GM19395 (cell line): ENCODE measurements around the gene DNAJB2.

Source experiments
- ATAC-seq: cut with Tn5 transposase; IDR thresholded peaks from one replicate; pipeline ENCODE4 v1.9.1; 2021; ENCODE audit warnings: mild to moderate bottlenecking, moderate library complexity; ENCODE audit not compliant: unreplicated experiment

The DNAJB2 gene

GRCh38 chr2:219279151-219279915 lies at the start of gene DNAJB2:
DNAJB2 (plus strand) TSS chr2:219279366; CDS start chr2:219279834, 468 bp downstream.
- ATAC-seq = peak; percentile 83

DNA sequence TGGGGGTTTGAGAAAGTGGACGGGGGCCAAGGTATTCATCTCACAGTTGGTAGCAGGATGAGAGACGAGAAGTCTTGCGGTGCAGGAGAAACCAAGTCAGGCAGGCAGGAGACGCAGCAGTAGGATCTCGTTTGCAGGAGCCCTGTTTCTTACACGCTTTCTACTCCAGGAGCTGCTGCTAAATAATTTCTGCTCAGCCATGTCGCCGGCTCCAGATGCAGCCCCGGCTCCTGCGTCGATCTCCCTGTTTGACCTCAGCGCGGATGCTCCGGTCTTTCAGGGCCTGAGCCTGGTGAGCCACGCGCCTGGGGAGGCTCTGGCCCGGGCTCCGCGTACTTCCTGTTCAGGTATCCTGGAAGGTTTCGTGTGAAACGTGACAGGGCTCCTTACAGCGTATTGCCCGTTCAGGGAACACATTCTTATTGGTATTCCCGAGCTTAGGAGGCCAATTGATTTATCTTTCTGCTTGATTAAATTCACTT lies 49.1 kb upstream of the DNAJB2 start:
- peak; percentile 19 for ATAC-seq

DNA sequence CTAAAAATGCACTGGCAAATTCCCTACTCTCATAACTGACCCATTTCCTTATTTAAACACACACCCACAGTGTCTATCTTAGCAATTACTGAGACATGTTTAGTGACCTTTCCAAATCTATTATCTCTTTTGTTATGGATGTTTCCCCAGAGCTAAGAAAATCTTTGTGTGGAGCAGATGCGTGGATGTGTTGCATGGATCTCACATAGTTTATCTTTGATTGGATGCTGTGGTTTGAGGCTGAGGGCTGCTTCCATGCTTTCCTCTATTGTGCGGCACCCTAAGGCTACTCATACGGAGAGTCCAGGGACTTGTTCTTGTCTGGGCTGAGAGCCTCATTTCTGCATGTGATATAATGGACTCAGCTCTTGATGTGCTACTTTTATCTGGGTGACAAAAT lies 44.8 kb upstream of the DNAJB2 start:
- ATAC-seq = no peak

GRCh38 chr2:219243291-219243761 lies 35.8 kb upstream of the DNAJB2 start:
- ATAC-seq = no peak

- no peak for ATAC-seq
These were observed 34.4 kb upstream of the DNAJB2 start for GRCh38 chr2:219244789-219245147.

GRCh38 chr2:219245148-219245898 lies 33.8 kb upstream of the DNAJB2 start, which contains the start of the genes GLB1L and STK16:
GLB1L (minus strand) TSS chr2:219245444; CDS start chr2:219243573, 1,871 bp downstream.
STK16 (plus strand) TSS chr2:219245479; CDS start chr2:219246000, 521 bp downstream.
- peak; percentile 69 for ATAC-seq

DNA sequence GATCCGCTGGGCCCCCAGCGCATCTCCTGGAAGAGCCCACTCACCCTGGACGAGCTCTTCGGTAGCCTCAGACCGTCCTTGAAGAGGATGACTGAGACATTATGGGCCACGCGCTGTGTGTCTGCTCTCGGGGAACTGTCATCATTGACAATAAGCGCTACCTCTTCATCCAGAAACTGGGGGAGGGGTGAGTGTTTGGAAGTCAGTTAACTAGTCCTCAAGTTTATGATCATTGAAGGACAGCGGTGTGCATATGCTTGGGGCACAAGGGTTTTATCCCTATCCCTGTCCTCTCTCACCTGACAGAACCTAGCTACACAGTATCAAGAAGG lies 33.3 kb upstream of the DNAJB2 start:
- no peak for ATAC-seq

GRCh38 chr2:219246559-219246958 lies 32.6 kb upstream of the DNAJB2 start:
- ATAC-seq = no peak

DNA sequence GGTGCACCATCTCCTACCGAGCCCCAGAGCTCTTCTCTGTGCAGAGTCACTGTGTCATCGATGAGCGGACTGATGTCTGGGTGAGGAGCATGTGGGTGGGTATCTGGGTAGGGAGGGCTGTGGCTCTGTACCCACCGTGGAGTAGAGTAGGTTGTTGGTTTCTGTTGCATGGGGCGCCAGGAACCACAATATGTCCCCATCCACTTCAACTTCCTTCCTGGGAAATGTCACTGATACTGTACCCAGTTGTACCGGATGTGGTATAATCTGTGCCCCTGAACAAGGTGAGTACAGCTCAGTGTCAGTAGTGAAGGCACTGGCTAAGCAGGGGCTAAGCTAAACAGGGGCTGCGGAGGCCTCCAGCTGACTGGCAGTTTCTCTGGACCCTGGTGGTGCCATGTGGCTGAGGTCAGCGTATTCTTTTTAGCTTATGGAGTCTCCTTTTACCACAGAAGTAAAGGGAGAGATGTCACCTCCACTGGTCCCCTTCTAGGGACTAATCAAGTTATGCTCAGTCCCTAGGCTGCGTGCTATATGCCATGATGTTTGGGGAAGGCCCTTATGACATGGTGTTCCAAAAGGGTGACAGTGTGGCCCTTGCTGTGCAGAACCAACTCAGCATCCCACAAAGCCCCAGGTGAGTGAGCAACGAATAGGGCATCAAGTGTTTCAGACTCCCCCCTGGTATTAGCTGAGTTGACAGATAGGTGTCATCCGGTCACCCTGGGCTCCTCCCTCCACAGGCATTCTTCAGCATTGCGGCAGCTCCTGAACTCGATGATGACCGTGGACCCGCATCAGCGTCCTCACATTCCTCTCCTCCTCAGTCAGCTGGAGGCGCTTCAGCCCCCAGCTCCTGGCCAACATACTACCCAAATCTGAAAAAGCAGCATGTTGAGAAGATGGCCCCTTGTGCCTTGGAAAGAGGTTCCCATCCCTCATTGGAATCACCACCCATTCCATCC lies 31.2 kb upstream of the DNAJB2 start:
- no peak for ATAC-seq

GRCh38 chr2:219248845-219249202 lies 30.3 kb upstream of the DNAJB2 start:
- ATAC-seq = no peak

GRCh38 chr2:219249203-219249980 lies 29.8 kb upstream of the DNAJB2 start:
- peak; percentile 52 for ATAC-seq

- no peak for ATAC-seq
These were observed 29.0 kb upstream of the DNAJB2 start for GRCh38 chr2:219250049-219250781.

DNA sequence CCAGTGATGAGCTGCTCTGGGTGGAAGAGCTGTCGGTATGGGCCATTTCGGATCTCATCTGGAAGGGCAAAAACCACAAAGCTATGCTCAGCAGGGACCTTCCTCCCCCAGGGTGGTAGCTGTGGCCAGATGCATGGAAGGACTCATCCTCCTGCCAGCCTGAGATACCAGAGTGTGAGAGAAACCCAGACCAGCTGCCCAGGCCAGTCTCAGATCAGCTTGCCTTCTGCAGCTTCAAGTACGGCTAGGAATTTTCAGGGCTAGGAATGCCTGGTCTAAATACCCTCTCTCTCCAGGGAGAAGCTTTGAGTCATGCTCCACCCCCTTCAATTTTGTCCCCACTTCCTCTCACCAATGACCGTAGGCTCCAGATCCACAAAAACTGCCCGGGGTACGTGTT lies 27.5 kb upstream of the DNAJB2 start:
- ATAC-seq = no peak

DNA sequence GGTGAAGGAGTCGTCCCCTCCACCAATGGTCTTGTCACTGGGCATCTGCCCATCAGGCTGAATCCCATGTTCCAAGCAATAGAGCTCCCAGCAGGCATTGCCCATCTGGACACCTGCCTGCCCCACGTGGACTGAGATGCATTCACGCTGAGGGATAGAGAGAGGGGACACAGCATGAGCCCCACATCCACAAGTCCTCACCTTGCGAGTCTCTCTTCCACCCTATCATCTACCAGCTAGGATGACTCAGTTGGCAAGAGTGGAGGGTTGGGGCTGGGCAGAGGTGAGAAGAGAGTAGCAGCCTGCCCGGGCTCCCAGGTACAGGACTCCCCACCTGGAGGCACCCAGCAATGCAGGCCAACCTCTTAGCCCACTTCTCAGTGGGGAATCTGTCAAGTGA lies 27.1 kb upstream of the DNAJB2 start:
- ATAC-seq = no peak

DNA sequence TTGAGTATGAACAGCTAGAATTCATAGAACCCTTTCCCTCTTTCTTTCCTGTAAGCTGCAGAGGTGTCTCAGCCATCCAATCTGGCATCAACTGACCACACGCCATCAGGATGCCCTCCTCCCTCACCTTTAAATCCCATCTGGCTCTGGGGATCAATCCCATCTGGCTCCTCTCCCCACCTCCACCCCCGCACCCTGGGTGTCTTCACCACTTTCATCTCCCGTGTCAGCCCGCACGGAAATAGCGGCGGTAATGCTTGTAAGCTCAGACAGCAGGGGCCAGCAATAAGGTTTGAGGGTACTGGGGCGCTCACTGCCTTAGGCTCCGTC lies 26.6 kb upstream of the DNAJB2 start:
- no peak for ATAC-seq

GRCh38 chr2:219252900-219253752 lies 26.0 kb upstream of the DNAJB2 start, which contains the start of gene TUBA4B:
TUBA4B (plus strand) TSS chr2:219253243; CDS start chr2:219253408, 165 bp downstream.
- ATAC-seq = peak; percentile 23

DNA sequence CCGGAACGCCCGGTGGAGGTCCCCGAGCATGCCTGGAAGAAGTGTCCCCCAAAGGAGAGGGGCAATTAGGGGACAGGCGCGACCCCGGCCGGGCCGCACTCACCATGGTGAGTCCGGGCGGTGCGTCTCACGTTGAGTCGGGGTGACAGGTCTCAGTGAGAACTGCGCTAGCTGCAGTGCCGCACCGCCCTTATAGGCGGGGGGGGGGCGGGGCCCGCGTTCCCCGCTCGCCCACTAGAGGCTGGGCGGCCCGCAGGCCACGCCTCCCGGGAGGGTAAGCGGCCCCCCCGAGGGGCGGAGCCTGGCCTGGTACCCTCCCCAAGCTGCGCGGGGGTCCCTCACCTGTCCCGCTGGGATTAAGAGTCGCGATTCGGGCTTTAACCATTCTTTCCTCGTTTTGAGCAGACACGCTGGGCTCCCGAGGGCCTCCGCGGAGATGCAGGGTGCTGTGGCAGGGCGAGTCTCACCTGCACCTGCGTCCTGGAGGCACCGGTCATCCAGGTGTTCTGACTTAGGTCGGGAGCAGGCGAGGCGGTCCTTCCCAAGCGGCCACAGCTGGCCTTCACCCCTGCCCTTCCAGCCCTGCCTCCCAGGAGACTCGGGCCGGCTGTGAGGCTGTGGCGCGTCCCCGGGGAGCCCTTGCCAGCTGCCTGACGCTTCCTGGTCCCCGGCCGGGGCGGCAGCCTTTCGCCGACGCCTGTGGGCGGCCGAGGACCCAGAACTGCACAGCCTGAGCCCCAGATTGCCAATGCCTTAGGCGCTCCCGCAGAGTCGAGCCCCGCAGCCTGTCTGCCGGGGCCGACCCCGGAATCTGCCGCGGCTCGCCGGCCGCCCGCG lies 25.2 kb upstream of the DNAJB2 start, which contains the start of gene TUBA4A:
TSS of gene TUBA4A (minus strand) at position 166 of the 837 bp plus-strand sequence. CDS start at position 106, 60 bp downstream.
- ATAC-seq = peak; percentile 50
